Vagina (tissue), 2 donors: Measurements from ENCODE around the gene RPUSD1.

ENCODE experiments used
- CTCF ChIP-seq, 3 experiments: fragments of 450-650 bp in 2 of 3; fragments of 200-600 bp in 1 of 3; sonication (generic) in 1 of 3; IDR thresholded peaks; one replicate each; pipeline ENCODE4 v1.5.1; 2017 to 2019; ENCODE audit warnings: antibody characterized with exemption in 3 of 3, mild to moderate bottlenecking in 2 of 3, moderate library complexity in 2 of 3
- POLR2A ChIP-seq, 2 donors: fragments of 450-650 bp; IDR thresholded peaks; one replicate each; pipeline ENCODE4 v1.6.1; 2017; ENCODE audit warnings: antibody characterized with exemption in 2 of 2, mild to moderate bottlenecking in 2 of 2, moderate library complexity in 2 of 2

- TF ChIP-seq POLR2A (IDR thresholded peaks at IDR 0.05), result no peak
- TF ChIP-seq CTCF (IDR thresholded peaks at IDR 0.05), result no peak
These were observed 31.8 kb downstream of the RPUSD1 start for GRCh38 chr16:756428-756827.
